GM12892 (cell line): ENCODE measurements around the gene GOLM1.

Experiments used
- POLR2A ChIP-seq: IDR thresholded peaks from 2 replicates; pipeline ENCODE4 v1.6.1; 2011; ENCODE audit warnings: low read depth, low read length, control low read depth
- POLR2AphosphoS5 ChIP-seq: IDR thresholded peaks from 2 replicates; pipeline ENCODE4 v1.6.1; 2011; ENCODE audit warnings: low read depth, low read length, control low read depth

- no peak for TF ChIP-seq POLR2AphosphoS5
- TF ChIP-seq POLR2A: no peak
These were observed 53.7 kb downstream of the GOLM1 start for GRCh38 chr9:86045654-86046053.
